CD14-positive monocyte (primary cell): Measurements from ENCODE around the gene VRK3. TPM values are rescaled to one million over a fixed set of nuclear protein-coding genes. Genes with fewer than 3 reads are reported as not detected.
"Not testable (repeated sequence)": the region's sequence is repeated elsewhere in the genome, so short reads cannot be mapped to it uniquely, and the experiment has no call there.

Experiments used
- DNase-seq, 3 donors: peaks; one replicate each; pipeline ENCODE4 v3.0.0-alpha.2; 2011 to 2022
- H2AFZ ChIP-seq: 2 replicates; pipeline ENCODE4 v1.6.0; 2012; ENCODE audit warnings: mild to moderate bottlenecking, low read depth, low read length, inconsistent platforms; ENCODE audit not compliant: insufficient read depth, poor library complexity, severe bottlenecking
- H3K27ac ChIP-seq, 2 donors: 1 replicate in 1 of 2; 2 replicates in 1 of 2; pipeline ENCODE4 v1.5.1; 2012 to 2013; ENCODE audit warnings: low read length in 2 of 2, control low read depth in 1 of 2, inconsistent platforms in 1 of 2, low read depth in 1 of 2, mild to moderate bottlenecking in 1 of 2
- H3K27me3 ChIP-seq, 2 donors: one replicate each; pipeline versions ENCODE4 v1.6.0 to v1.6.1; 2011 to 2013; ENCODE audit warnings: low read length in 2 of 2; ENCODE audit not compliant: control insufficient read depth in 2 of 2, insufficient read depth in 2 of 2
- H3K36me3 ChIP-seq, 2 donors: replicated peaks in 1 of 2; 1 replicate in 1 of 2; 2 replicates in 1 of 2; pipeline versions ENCODE4 v1.5.1 to v1.6.1; 2012 to 2013; ENCODE audit warnings: low read length in 2 of 2, control low read depth in 1 of 2, inconsistent platforms in 1 of 2, mild to moderate bottlenecking in 1 of 2; ENCODE audit not compliant: insufficient read depth in 2 of 2, control insufficient read depth in 1 of 2
- H3K4me1 ChIP-seq, 2 donors: 1 replicate in 1 of 2; 2 replicates in 1 of 2; pipeline versions ENCODE4 v1.5.1 to v1.6.1; 2012 to 2013; ENCODE audit warnings: low read length in 2 of 2, control low read depth in 1 of 2, inconsistent platforms in 1 of 2, mild to moderate bottlenecking in 1 of 2, moderate library complexity in 1 of 2; ENCODE audit not compliant: insufficient read depth in 2 of 2, control insufficient read depth in 1 of 2
- H3K4me2 ChIP-seq: replicated peaks from 2 replicates; pipeline ENCODE3; 2012; ENCODE audit warnings: low read length, moderate library complexity, mild to moderate bottlenecking; ENCODE audit not compliant: poor library complexity, severe bottlenecking; ENCODE audit errors: extremely low read depth
- H3K4me3 ChIP-seq, 3 experiments: fragments of 200-600 bp in 1 of 3; sonication (generic) in 1 of 3; replicated peaks in 1 of 3; 1 replicate in 2 of 3; 2 replicates in 1 of 3; pipeline ENCODE4 v1.5.1; 2011 to 2013; ENCODE audit warnings: low read length in 3 of 3, mild to moderate bottlenecking in 3 of 3, control low read depth in 2 of 3, low read depth in 2 of 3, inconsistent platforms in 1 of 3, moderate library complexity in 1 of 3
- H3K79me2 ChIP-seq: 2 replicates; pipeline ENCODE4 v1.6.0; 2012; ENCODE audit warnings: mild to moderate bottlenecking, control low read depth, inconsistent platforms, low read length, moderate library complexity; ENCODE audit not compliant: insufficient read depth
- H3K9ac ChIP-seq: 2 replicates; pipeline ENCODE4 v1.6.0; 2017; ENCODE audit warnings: low read length, mild to moderate bottlenecking; ENCODE audit not compliant: insufficient read depth, poor library complexity, severe bottlenecking
- H3K9me3 ChIP-seq, 2 donors: replicated peaks in 1 of 2; 1 replicate in 1 of 2; 2 replicates in 1 of 2; pipeline versions ENCODE4 v1.5.1 to v1.6.1; 2012 to 2013; ENCODE audit warnings: low read length in 2 of 2, control low read depth in 1 of 2; ENCODE audit not compliant: control insufficient read depth in 1 of 2, insufficient read depth in 1 of 2
- H4K20me1 ChIP-seq: 2 replicates; pipeline ENCODE4 v1.6.0; 2012; ENCODE audit warnings: mild to moderate bottlenecking, low read length, control low read depth, moderate library complexity; ENCODE audit not compliant: insufficient read depth
- H3K27ac Mint-ChIP-seq, 7 donors: one replicate each; pipeline ENCODE4 v1.8.0; 2020; ENCODE audit warnings: mild to moderate bottlenecking in 7 of 7, mixed read lengths in 7 of 7, moderate library complexity in 6 of 7, inconsistent platforms in 2 of 7
- H3K27me3 Mint-ChIP-seq, 3 donors: one replicate each; pipeline ENCODE4 v1.8.0; 2021 to 2022; ENCODE audit warnings: low read depth in 3 of 3, mild to moderate bottlenecking in 3 of 3, mixed read lengths in 3 of 3, moderate library complexity in 3 of 3, inconsistent platforms in 1 of 3
- H3K36me3 Mint-ChIP-seq, 2 donors: one replicate each; pipeline ENCODE4 v1.8.0; 2020; ENCODE audit warnings: mixed read lengths in 2 of 2, inconsistent platforms in 1 of 2, mild to moderate bottlenecking in 1 of 2
- H3K4me1 Mint-ChIP-seq: one replicate; pipeline ENCODE4 v1.8.0; 2020; ENCODE audit warnings: mild to moderate bottlenecking, mixed read lengths
- H3K4me3 Mint-ChIP-seq, 2 donors: one replicate each; pipeline ENCODE4 v1.8.0; 2020; ENCODE audit warnings: mild to moderate bottlenecking in 2 of 2, mixed read lengths in 2 of 2, moderate library complexity in 1 of 2
- H3K9me3 Mint-ChIP-seq, 7 donors: one replicate each; pipeline ENCODE4 v1.8.0; 2020 to 2022; ENCODE audit warnings: mixed read lengths in 7 of 7, mild to moderate bottlenecking in 6 of 7, moderate library complexity in 6 of 7, inconsistent platforms in 2 of 7
- CTCF ChIP-seq: fragments of 200-600 bp; IDR thresholded peaks from one replicate; pipeline ENCODE4 v1.8.0; 2022; ENCODE audit warnings: antibody characterized with exemption, mild to moderate bottlenecking
- WGBS: methylation state at CpG from one replicate; pipeline ENCODE4 v1.1.5; 2013; ENCODE audit warnings: missing lambda C conversion rate; ENCODE audit not compliant: insufficient coverage; 5-methylcytosine and 5-hydroxymethylcytosine counted together
- intact Hi-C, 2 donors: fragments of 100-400 bp; cut with micrococcal nuclease; formaldehyde crosslinking; loops; one replicate each; pipeline versions ENCODE4 v1.15.0 to v1.15.1; 2023
- polyA plus RNA-seq, 3 donors: library from polyadenylated mRNA; depleted of rRNA in 1 of 3; unstranded in 2 of 3; stranded (reverse) in 1 of 3; fragments of 300-500 nt in 2 of 3; fragments of >200 nt in 1 of 3; fragmentation: Illumina TruSeq in 2 of 3; gene quantifications; 1 replicate in 2 of 3; 2 replicates in 1 of 3; pipeline ENCODE4 v1.2.3, GENCODE V29; 2012 to 2021

VRK3 gene
- polyA plus RNA-seq, 3 donors = 42.8 to 47.3 (median 46.8) TPM

DNA sequence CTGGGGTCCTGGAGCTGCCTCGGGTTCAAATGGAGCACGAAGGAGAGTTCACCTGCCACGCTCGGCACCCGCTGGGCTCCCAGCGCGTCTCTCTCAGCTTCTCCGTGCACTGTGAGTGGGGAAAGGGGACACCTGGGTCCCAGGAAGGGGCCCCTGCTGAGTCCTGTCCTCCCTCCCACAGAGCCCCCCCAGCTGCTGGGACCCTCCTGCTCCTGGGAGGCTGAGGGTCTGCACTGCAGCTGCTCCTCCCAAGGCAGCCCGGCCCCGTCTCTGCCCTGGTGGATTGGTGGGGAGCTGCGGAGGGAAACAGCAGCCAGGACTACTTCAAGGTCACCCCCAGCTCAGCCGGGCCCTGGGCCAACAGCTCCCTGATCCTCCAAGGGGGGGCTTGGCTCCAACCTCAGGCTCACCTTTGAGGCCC is 53.2 kb downstream of the VRK3 start:
- peak overlapping the region in 1 of 2 donors; percentile 42 for H3K4me3 Mint-ChIP-seq
- H3K4me1 Mint-ChIP-seq = peaks cover 49% of the 10 kb centered on the region
- 85% methylated on average over 4 of the region's 12 CpGs for WGBS
- Histone ChIP-seq H3K27ac (no peak overlapping the region), H4K20me1 (peaks cover 43% of the 10 kb centered on the region), H3K27me3 (no peaks in the 10 kb centered on the region), H3K9me3 (no peaks in the 10 kb centered on the region), H3K4me3 (no peak overlapping the region), H2AFZ (no peak overlapping the region), H3K9ac (no peak overlapping the region), H3K4me2 (no peak overlapping the region), H3K4me1 (peaks cover 55 to 66% of the 10 kb centered on the region in 2 donors), H3K79me2 (no peaks in the 10 kb centered on the region), H3K36me3 (peaks cover 26 to 35% of the 10 kb centered on the region in 2 donors)
- H3K9me3 Mint-ChIP-seq = peaks cover 0 to 4% (median 0%) of the 10 kb centered on the region in 7 donors
- intact Hi-C loops = no loop called here
- DNase-seq = no peak
- H3K36me3 Mint-ChIP-seq = peaks cover 39 to 41% of the 10 kb centered on the region in 2 donors
- no peak for TF ChIP-seq CTCF
- H3K27ac Mint-ChIP-seq = no peak overlapping the region
- peaks cover 1 to 12% (median 6%) of the 10 kb centered on the region in 3 donors for H3K27me3 Mint-ChIP-seq

- Histone ChIP-seq H3K9ac (peak overlapping the region; percentile 8), H4K20me1 (peaks cover 27% of the 10 kb centered on the region), H3K4me2 (peak overlapping the region; percentile 61), H3K36me3 (peaks cover 18 to 23% of the 10 kb centered on the region in 2 donors), H3K4me3 (peak overlapping the region; percentile 23 to 70 (median 33)), H3K4me1 (peaks cover 73 to 80% of the 10 kb centered on the region in 2 donors), H3K27ac (peak overlapping the region; percentile 77 to 80)
- WGBS = no CpG with 5 or more reads among the region's 9 CpGs
- H3K36me3 Mint-ChIP-seq = peaks cover 18% of the 10 kb centered on the region in 2 donors
- H3K9me3 Mint-ChIP-seq, H3K79me2 ChIP-seq, H2AFZ ChIP-seq, H3K27me3 Mint-ChIP-seq, H3K9me3 ChIP-seq, H3K27me3 ChIP-seq: not testable (repeated sequence)
- H3K4me1 Mint-ChIP-seq = peaks cover 68% of the 10 kb centered on the region
- intact Hi-C loops = loop anchor here in 1 of 2 donors (2.0 kb wide), 1 partner anchor 25 kb away; no protein-coding TSS in a partner anchor
- peak overlapping the region; percentile 55 to 72 for H3K4me3 Mint-ChIP-seq
- DNase-seq = peak; percentile 43 to 71 (median 57)
- peak overlapping the region; percentile 72 to 96 (median 91) for H3K27ac Mint-ChIP-seq
Measured at GRCh38 chr19:49969355-49969754, 55.8 kb downstream of the VRK3 start.
